ENCODE data around the gene PIP5K1C.

Gene PIP5K1C

DNA sequence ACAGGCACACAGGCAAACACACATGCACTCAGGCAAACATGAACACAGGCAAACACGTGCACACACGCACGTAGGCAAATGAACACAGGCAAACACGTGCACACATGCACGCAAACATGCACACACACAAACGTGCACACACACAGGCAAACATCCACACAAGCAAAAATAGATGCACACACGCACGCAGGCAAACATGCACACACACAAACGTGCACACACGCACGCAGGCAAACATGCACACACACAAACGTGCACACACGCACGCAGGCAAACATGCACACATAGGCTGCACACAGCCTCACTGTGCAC lies 33.8 kb downstream of the PIP5K1C start:
- peak; percentile 27 for TF ChIP-seq FOXP2 (optimal IDR thresholded peaks at IDR 0.05; ENCODE audit: borderline replicate concordance, extremely low read depth, extremely low read length, insufficient read depth)

DNA sequence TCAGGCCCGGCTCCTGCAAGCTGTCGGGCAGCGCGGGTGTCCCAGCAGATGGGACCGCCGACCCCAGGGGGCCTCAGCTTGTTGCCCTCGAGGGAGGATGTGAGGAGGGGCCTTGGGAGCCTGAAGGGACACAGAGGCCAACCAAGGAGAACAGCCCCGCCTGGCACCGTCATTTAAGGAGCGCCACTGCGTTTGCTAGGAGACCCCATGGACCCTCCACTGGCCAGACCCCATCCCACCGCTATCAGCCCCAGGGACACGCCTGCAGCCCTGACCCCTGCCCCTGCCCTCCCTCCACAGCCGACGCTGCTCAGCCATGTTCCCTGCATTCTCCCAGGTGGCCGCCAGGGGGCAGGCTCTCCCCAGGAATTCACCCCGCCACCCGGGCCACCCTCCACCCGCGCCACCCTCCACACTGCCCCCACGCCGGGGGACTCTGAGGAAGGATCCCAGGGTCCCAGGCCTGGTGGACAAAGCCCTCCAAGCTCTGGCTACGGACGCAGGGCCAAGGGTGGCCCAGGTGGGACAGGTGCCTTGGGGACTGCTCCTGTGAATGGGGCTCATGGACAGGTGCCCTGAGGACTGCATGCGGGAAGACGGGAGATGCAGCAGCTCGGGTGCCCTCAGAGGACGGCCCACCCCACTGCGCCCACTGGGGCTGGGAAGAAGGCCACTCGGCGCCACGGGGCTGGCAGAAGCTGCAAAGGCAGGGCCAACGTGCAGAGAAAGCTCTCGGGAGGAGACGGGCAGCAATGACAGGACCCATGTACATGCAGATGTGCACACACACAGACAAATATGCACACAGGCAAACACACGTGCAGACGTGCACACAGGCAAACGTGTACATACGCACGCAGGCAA lies 34.4 kb downstream of the PIP5K1C start:
- TF ChIP-seq, protein P1, sequence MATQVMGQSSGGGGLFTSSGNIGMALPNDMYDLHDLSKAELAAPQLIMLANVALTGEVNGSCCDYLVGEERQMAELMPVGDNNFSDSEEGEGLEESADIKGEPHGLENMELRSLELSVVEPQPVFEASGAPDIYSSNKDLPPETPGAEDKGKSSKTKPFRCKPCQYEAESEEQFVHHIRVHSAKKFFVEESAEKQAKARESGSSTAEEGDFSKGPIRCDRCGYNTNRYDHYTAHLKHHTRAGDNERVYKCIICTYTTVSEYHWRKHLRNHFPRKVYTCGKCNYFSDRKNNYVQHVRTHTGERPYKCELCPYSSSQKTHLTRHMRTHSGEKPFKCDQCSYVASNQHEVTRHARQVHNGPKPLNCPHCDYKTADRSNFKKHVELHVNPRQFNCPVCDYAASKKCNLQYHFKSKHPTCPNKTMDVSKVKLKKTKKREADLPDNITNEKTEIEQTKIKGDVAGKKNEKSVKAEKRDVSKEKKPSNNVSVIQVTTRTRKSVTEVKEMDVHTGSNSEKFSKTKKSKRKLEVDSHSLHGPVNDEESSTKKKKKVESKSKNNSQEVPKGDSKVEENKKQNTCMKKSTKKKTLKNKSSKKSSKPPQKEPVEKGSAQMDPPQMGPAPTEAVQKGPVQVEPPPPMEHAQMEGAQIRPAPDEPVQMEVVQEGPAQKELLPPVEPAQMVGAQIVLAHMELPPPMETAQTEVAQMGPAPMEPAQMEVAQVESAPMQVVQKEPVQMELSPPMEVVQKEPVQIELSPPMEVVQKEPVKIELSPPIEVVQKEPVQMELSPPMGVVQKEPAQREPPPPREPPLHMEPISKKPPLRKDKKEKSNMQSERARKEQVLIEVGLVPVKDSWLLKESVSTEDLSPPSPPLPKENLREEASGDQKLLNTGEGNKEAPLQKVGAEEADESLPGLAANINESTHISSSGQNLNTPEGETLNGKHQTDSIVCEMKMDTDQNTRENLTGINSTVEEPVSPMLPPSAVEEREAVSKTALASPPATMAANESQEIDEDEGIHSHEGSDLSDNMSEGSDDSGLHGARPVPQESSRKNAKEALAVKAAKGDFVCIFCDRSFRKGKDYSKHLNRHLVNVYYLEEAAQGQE (IDR thresholded peaks at IDR 0.05; ENCODE audit: insufficient read depth in 1 of 2, low read depth in 2 of 2, low read length in 2 of 2) = no peak
- TF ChIP-seq TAF1 (IDR thresholded peaks at IDR 0.05; ENCODE audit: borderline replicate concordance, insufficient read depth, low read length) (no peak), SIN3A (IDR thresholded peaks at IDR 0.05; ENCODE audit: borderline replicate concordance, insufficient read depth, low read length) (no peak), POLR2AphosphoS5 (IDR thresholded peaks at IDR 0.05; ENCODE audit: low read depth, low read length) (no peak), FOXP2 (optimal IDR thresholded peaks at IDR 0.05; ENCODE audit: borderline replicate concordance, extremely low read depth, extremely low read length, insufficient read depth) (no peak)

- TF ChIP-seq SIN3A (IDR thresholded peaks at IDR 0.05; ENCODE audit: borderline replicate concordance, insufficient read depth, low read length) (no peak), TAF1 (IDR thresholded peaks at IDR 0.05; ENCODE audit: borderline replicate concordance, insufficient read depth, low read length) (no peak), FOXP2 (optimal IDR thresholded peaks at IDR 0.05; ENCODE audit: borderline replicate concordance, extremely low read depth, extremely low read length, insufficient read depth) (no peak), POLR2AphosphoS5 (IDR thresholded peaks at IDR 0.05; ENCODE audit: low read depth, low read length) (no peak)
- TF ChIP-seq, protein P1 (IDR thresholded peaks at IDR 0.05; ENCODE audit: insufficient read depth in 1 of 2, low read depth in 2 of 2, low read length in 2 of 2) = no peak
Observed at GRCh38 chr19:3664879-3665642, 35.2 kb downstream of the PIP5K1C start.

DNA sequence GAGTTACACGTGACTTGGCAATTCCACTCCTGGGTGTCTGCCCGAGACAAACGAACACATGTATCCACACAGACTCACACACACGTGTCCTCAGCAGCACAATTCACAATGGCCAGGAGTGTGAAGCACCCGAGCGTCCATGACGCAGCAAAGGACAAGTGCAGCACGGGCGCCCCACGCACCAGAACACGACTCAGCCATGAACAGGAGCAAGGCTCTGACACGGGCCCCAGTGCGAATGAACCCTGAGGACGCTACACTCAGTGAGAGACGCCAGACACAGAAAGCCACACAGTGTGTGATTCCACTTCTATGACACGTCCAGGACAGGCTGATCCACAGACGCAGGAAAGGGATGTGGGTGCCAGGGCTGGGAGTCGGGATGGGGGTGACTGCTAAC lies 36.4 kb downstream of the PIP5K1C start:
- TF ChIP-seq POLR2AphosphoS5 (IDR thresholded peaks at IDR 0.05; ENCODE audit: low read depth, low read length) = no peak
- TF ChIP-seq, protein P1 (IDR thresholded peaks at IDR 0.05; ENCODE audit: insufficient read depth in 1 of 2, low read depth in 2 of 2, low read length in 2 of 2) = no peak
- TF ChIP-seq SIN3A (IDR thresholded peaks at IDR 0.05; ENCODE audit: borderline replicate concordance, insufficient read depth, low read length) = no peak
- TF ChIP-seq TAF1 (IDR thresholded peaks at IDR 0.05; ENCODE audit: borderline replicate concordance, insufficient read depth, low read length) = no peak
- TF ChIP-seq FOXP2 (optimal IDR thresholded peaks at IDR 0.05; ENCODE audit: borderline replicate concordance, extremely low read depth, extremely low read length, insufficient read depth) = no peak

DNA sequence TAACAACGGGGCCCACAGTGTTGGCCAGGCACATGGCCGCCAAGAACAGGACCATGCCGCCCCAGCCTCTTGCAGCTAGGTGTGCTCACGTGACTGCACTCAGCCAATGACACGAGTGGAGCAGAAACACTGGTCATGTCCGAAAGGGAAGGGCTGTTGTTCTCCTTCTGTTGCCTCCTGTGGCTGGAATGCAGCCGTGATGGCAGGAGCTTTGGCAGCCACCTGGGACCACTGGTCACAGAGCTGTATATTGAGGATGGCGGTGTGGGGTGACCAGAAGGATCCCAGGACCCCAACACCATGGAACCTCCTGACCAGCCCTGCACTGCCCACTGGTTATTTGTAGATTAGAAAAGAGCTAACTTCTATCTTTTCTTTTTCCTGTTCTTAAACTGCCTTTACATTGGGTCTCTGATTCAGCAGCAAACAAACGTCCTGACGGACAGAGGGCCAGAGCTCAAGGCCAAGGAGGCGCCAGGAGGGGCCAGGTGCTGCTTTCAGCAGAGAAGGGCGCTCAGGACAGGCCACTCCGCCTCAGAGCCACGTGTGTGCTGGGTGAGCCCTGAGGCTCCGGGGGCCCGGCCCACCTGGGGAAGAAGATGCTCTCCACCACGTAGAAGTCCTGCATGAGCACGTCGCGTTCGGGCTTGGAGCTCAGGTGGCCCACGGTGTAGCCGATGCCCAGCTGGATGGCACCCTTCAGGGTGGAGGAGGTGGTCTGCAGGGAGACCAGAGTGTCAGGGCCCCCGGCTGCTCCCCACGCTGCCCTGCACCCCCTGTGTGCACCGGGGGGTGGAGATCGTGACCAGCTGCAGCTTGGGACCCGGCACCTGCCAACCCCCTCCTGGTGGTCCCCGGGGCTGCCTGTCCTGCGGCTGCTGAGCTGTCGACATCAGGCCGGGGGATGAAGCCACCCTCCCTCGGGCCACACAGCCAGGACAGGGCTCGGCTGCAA lies 38.7 kb downstream of the PIP5K1C start:
- no peak for TF ChIP-seq FOXP2 (optimal IDR thresholded peaks at IDR 0.05; ENCODE audit: borderline replicate concordance, extremely low read depth, extremely low read length, insufficient read depth)
- no peak for TF ChIP-seq TAF1 (IDR thresholded peaks at IDR 0.05; ENCODE audit: borderline replicate concordance, insufficient read depth, low read length)
- TF ChIP-seq SIN3A (IDR thresholded peaks at IDR 0.05; ENCODE audit: borderline replicate concordance, insufficient read depth, low read length) = no peak
- TF ChIP-seq, protein P1 (IDR thresholded peaks at IDR 0.05; ENCODE audit: insufficient read depth in 1 of 2, low read depth in 2 of 2, low read length in 2 of 2) = no peak
- no peak for TF ChIP-seq POLR2AphosphoS5 (IDR thresholded peaks at IDR 0.05; ENCODE audit: low read depth, low read length)

Data from PFSK-1 (cell line).